ENCODE data around the gene WDR36. TPM values are rescaled to one million over a fixed set of nuclear protein-coding genes. Genes with fewer than 3 reads are reported as not detected.

The WDR36 gene
- total and polyA plus RNA-seq, 10 donors = 7.9 to 36.1 (median 27.0) TPM

DNA sequence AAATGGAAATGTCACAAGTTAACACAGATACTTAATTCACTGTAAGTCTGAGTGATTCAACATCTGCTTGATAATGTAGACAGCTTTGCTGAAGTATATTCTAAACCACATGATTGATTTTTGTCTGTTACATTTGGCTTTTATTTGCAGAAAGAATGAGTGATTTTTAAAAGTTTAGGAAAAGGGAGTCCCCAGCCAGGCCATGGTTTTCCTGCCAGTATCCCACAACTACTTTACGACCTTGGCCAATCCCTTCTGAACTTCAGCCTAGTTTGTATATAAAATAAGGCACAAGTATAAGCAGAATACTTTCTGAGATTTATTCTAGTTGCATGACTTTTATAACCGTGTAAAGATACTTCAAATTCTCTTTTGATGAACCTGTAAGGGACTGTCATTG, 27.1 kb downstream of the WDR36 start:
- Histone ChIP-seq H3K4me3 (no peak overlapping the region), H3K36me3 (peaks cover 0 to 100% (median 68%) of the 10 kb centered on the region in 6 donors), H3K4me1 (peaks cover 0 to 21% (median 0%) of the 10 kb centered on the region in 6 donors), H3K9me3 (no peaks in the 10 kb centered on the region), H3K27me3 (replicated peaks in 1 of 7) (no peaks in the 10 kb centered on the region), H3K27ac (no peak overlapping the region)
- TF ChIP-seq POLR2A (IDR thresholded peaks at IDR 0.05) = no peak
- TF ChIP-seq, protein P1, sequence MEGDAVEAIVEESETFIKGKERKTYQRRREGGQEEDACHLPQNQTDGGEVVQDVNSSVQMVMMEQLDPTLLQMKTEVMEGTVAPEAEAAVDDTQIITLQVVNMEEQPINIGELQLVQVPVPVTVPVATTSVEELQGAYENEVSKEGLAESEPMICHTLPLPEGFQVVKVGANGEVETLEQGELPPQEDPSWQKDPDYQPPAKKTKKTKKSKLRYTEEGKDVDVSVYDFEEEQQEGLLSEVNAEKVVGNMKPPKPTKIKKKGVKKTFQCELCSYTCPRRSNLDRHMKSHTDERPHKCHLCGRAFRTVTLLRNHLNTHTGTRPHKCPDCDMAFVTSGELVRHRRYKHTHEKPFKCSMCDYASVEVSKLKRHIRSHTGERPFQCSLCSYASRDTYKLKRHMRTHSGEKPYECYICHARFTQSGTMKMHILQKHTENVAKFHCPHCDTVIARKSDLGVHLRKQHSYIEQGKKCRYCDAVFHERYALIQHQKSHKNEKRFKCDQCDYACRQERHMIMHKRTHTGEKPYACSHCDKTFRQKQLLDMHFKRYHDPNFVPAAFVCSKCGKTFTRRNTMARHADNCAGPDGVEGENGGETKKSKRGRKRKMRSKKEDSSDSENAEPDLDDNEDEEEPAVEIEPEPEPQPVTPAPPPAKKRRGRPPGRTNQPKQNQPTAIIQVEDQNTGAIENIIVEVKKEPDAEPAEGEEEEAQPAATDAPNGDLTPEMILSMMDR (IDR thresholded peaks at IDR 0.05 in 8 of 11, conservative IDR thresholded peaks at IDR 0.05 in 3 of 11) = no peak
- no peak for TF ChIP-seq POLR2AphosphoS5 (IDR thresholded peaks at IDR 0.05)
- WGBS, 5 donors = 59 to 85% (median 67%) methylated on average over 2 of the region's 2 CpGs
- DNase-seq = no peak
- intact Hi-C loops (cut with DNase I; ENCODE audit: low total_unique reads) = no loop called here

DNA sequence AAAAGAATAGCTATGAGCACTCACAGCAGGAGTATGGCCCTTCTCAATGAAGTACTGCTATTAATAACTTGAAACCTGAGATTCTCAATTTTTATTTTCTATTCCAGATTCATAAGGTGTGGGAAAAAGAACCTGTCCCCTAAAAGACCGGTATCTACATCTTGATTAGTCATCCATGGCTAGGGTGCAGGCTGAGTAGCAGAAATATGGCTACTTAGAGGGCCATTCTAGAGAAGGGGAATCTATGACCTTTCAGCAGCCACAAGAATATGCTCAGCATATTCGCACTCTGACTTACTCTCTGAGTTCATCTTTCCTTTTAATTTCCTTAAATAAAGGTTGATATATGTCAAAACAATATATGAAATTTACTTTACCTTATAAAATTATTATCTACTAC, 27.7 kb downstream of the WDR36 start:
- Histone ChIP-seq H3K27me3 (replicated peaks in 1 of 7) (no peaks in the 10 kb centered on the region), H3K27ac (no peak overlapping the region), H3K4me1 (peaks cover 0 to 18% (median 0%) of the 10 kb centered on the region in 6 donors), H3K36me3 (peaks cover 0 to 100% (median 72%) of the 10 kb centered on the region in 6 donors), H3K4me3 (no peak overlapping the region), H3K9me3 (no peaks in the 10 kb centered on the region)
- no peak for DNase-seq
- intact Hi-C loops (cut with DNase I; ENCODE audit: low total_unique reads) = no loop called here
- WGBS, 5 donors = 74 to 89% (median 81%) methylated on average over 2 of the region's 2 CpGs
- TF ChIP-seq POLR2A (IDR thresholded peaks at IDR 0.05) (no peak), POLR2AphosphoS5 (IDR thresholded peaks at IDR 0.05) (no peak)
- TF ChIP-seq, protein P1 (IDR thresholded peaks at IDR 0.05 in 8 of 11, conservative IDR thresholded peaks at IDR 0.05 in 3 of 11) = no peak

DNA sequence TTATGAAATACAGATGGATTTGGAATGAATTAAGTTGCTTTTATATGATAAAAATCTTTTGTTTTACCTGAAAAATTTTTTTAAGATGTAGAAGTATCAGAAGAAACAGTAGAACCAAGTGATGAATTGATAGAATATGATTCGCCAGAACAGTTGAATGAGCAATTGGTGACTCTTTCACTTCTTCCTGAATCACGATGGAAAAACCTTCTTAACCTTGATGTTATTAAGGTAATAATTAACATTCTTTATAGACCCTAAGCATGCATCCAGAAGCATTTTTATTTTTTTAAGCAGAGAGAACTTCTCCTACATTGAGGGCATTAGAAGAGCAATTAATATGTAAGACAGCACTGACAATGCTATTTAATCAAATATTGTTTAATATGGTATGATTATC, 28.8 kb downstream of the WDR36 start:
- H3K4me3 ChIP-seq = no peak overlapping the region
- TF ChIP-seq POLR2A (IDR thresholded peaks at IDR 0.05) = no peak
- TF ChIP-seq, protein P1 (IDR thresholded peaks at IDR 0.05 in 8 of 11, conservative IDR thresholded peaks at IDR 0.05 in 3 of 11) = no peak
- no peak for TF ChIP-seq POLR2AphosphoS5 (IDR thresholded peaks at IDR 0.05)
- peaks cover 0 to 100% (median 77%) of the 10 kb centered on the region in 6 donors for H3K36me3 ChIP-seq
- no peak overlapping the region for H3K27ac ChIP-seq
- H3K9me3 ChIP-seq = no peaks in the 10 kb centered on the region
- intact Hi-C loops (cut with DNase I; ENCODE audit: low total_unique reads) = no loop called here
- H3K4me1 ChIP-seq = peaks cover 0 to 13% (median 0%) of the 10 kb centered on the region in 6 donors
- WGBS, 5 donors = 78 to 87% (median 84%) methylated on average over 2 of the region's 2 CpGs
- H3K27me3 ChIP-seq (replicated peaks in 1 of 7) = no peaks in the 10 kb centered on the region
- no peak for DNase-seq

DNA sequence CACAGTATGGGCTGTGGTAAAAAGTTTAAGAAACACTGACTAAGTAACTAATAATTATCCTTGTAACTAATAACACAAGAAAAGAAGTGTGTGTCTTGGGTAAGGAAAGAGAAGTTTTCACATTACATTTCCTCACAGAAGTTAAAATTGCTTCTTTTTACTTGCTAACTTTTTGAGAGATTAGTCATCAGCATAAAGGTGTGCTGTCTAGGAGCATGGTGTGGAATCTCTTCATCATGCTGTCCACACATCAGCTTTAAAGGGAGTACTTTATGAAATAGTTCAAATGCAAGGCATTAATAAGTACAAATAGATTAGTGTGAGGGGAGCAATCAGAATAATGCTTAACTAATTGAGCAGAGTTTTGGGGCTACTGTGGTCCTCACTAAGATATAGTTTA, 29.8 kb downstream of the WDR36 start:
- TF ChIP-seq POLR2AphosphoS5 (IDR thresholded peaks at IDR 0.05) (no peak), POLR2A (IDR thresholded peaks at IDR 0.05) (no peak)
- TF ChIP-seq, protein P1 (IDR thresholded peaks at IDR 0.05 in 8 of 11, conservative IDR thresholded peaks at IDR 0.05 in 3 of 11) = no peak
- Histone ChIP-seq H3K4me1 (peaks cover 0 to 4% (median 0%) of the 10 kb centered on the region in 6 donors), H3K9me3 (no peaks in the 10 kb centered on the region), H3K36me3 (peaks cover 0 to 100% (median 86%) of the 10 kb centered on the region in 6 donors), H3K27ac (no peak overlapping the region), H3K4me3 (no peak overlapping the region), H3K27me3 (replicated peaks in 1 of 7) (no peaks in the 10 kb centered on the region)
- intact Hi-C loops (cut with DNase I; ENCODE audit: low total_unique reads) = no loop called here
- no peak for DNase-seq
